Jurkat, Clone E6-1 (cell line): ENCODE results near the gene NFU1. TPM values are rescaled to one million over a fixed set of nuclear protein-coding genes. Genes with fewer than 3 reads are reported as not detected.

Source experiments
- DNase-seq: peaks from one replicate; pipeline ENCODE4 v3.0.0-alpha.2; 2011; ENCODE audit warnings: low read depth, low spot score
- H3K4me3 ChIP-seq: 2 replicates; pipeline ENCODE4 v1.5.1; 2011; ENCODE audit warnings: mild to moderate bottlenecking, low read length, control low read depth, moderate library complexity
- polyA plus RNA-seq: library from polyadenylated mRNA; unstranded; fragments of >200 nt; gene quantifications from one replicate; pipeline ENCODE4 v1.2.1, GENCODE V29; 2012; ENCODE audit warnings: missing spikeins; ENCODE audit not compliant: insufficient read length, insufficient read depth

NFU1 gene
- 26.5 TPM for polyA plus RNA-seq

DNA sequence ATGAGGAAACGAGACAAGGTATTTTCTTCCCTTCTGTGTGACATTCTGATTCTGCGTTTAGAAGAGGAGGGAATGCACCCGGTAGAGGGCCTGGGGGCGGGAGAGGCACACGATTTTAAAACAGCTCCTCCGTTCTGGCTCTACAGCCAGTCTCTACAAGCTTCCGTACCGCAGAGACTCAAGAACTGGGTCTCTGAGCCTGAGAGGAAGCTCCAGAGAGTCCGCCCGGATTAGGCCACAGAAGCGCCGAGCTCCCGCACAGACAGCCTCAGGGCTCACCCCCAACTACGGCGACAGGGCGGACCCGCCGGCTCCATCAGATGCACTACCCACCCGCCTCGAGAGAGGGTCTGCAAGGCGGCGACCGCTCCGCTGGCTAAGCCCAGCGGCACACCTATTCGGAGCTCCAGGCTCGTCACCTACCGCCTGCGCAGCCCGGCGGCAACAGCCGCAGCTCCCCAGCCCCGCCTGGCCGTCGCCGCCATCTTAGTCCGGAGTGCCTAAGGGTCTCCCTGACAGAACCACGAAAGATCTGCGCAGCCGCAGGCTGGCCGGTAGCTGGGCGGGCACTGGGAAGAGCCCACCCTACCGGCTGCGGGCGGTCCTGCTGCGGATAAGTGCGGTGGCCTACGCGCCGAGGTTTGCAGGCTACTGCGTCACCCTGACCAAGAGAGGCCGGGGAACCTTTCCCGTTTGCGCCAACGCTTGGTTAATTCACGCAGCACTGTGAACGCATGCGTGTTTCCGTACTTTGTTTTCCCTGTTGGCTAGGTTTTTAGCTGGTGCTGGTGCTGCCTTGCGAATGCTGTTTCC, at the start of gene NFU1:
Gene NFU1 (minus strand): TSS at position 498 of the 813 bp plus-strand sequence. CDS start 13 bp downstream, at position 485.
- H3K4me3 ChIP-seq = peak within 1 kb of the TSS; percentile 87
- DNase-seq = peak; percentile 82

DNA sequence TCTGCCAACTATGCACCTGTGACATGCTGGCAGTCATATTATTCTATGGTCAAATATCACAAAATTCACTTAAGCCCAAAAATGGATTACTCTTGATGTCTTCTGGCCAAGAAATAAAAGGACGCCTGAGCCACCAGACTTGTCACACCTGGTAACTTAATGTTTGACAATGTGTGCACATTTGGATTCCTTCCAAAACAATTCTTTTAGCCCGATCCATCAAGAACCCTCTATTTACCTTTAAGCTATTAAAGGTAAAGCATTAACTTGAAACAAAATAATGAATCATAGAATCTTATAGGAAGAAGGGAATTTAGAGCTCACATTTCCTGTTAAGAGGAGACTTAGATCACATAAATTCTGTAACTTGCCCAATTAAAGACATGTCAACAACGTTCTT, 46.5 kb upstream of the NFU1 start:
- DNase-seq = no peak
- no peak overlapping the region for H3K4me3 ChIP-seq

DNA sequence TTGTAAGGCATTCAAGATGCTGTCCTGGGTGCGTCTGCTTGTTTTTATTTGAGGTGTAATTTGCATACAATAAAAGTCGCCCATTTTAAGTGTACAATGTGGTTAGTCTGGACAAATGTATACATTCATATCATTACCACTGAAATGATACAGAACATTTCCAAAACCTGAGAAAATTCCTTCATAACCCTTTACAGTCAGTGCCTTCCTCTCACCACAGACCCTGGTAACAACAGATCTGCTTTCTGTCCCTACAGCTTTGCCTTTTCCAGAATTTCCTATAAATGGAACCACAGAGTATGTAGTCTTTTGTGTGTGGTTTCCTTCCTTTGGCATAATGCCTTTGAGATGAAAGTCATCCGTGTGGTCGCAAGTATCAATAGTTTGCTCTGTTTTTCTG, 45.8 kb upstream of the NFU1 start:
- no peak overlapping the region for H3K4me3 ChIP-seq
- no peak for DNase-seq

DNA sequence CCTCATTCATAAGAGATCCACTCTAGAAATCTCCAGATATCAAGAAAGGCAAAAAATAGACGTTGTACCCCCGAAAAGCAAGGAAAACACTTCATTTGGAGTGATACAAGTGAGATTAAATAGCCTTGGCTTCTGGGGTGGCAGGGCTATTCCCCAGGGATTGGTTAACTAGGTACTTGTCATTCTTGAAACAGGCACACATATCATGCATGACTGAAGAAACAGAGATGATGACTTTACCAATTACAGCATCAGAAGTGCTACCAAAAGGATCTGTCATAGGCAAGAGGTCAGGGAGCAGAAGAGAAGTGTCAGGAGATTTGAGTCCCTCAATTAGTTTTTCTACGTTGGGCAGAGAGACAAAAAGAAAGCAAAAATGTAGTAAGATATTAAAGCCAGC, 45.2 kb upstream of the NFU1 start:
- no peak for DNase-seq
- H3K4me3 ChIP-seq = no peak overlapping the region

DNA sequence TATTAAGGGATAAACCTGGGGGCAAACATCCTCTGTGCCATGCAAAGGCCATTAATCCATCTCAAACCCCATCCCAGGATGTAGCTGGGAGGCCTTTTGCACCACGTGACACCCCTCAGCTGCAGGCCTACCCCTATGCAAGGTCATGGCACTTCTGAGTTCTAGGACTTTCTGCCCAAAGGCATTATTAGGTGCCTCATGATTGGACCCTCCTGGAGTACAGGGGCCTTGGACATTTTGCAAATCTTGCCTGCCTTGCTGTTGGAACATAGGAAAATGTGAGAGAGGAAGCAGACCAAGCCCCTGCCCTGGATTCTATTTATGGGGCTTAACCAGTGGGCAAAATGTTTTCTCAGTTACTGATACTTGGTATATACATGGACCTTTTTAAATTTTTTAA, 44.2 kb upstream of the NFU1 start:
- DNase-seq = no peak
- H3K4me3 ChIP-seq = no peak overlapping the region

DNA sequence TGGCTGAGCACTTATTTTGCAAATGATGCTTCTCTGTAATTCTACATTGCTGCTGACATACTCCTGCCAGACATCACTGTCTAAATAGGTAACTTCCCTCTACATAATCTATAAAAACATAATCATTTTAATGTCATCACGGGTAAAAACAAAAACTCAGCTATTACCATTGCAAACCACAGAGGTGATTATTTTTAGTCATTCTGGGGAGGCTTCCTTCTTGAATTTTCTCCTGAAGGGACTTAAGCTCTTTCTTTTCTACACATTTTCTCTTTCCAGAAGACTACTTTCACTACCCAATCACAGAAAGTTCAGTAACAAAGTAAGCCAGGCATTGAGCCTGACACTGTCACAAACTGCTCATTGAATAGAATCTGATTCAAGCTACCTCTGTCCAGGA, 40.4 kb upstream of the NFU1 start:
- DNase-seq = no peak
- H3K4me3 ChIP-seq = no peak overlapping the region

DNA sequence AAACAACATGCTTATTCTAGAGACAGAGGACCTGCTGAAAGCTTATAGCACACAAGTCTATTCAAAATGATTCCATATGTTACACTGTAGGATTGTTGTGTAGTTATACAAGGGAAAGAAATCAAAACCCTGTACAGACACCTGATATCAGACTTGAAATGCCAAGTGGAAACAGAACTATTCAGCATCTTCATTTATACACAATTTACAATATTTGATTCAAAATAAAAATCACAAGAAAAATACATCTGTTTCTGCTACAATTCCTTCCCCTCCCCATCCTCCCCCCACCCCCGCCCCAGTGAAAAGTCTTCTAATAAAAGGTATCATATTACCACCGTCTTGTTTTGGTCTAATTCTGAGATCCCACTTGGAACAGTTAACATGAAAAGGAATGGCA, 37.5 kb upstream of the NFU1 start:
- no peak for DNase-seq
- H3K4me3 ChIP-seq = no peak overlapping the region

DNA sequence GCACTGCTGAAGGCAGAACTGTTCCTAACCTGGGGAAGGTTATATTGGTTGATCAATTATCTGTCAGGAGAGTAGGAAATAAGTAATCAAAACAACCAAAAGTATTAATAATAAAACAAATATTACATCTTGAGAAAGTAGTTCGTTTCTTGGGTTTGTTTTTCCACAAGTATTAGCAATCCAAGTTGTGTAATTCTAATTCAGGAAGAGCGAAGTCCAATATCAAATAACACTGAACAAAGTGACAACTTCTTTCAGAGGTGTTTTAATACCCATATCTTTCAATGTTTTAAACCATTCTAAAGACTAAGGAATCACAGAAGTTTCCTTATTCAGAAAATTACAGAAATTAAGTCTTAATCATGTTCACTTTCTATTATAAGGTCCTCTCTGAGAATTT, 34.6 kb upstream of the NFU1 start:
- no peak overlapping the region for H3K4me3 ChIP-seq
- DNase-seq = no peak

DNA sequence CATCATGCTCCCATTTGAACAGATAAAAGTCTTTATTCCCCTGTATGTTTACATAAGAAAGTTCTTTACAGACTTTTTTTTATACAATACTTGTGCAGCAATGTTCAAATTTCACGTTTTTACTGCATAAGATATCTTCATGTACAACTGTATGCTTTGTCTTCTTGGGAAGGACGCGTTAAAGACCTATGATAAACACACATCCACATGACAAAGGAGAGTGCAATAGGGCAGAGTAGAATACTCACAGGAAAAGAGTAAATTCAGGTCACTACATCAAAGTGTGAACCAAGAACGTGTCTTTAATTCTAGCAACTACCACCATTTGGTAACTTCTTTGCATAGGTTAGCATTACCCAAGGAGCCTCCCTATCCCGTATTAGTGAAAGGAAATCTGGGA, 33.7 kb upstream of the NFU1 start:
- no peak overlapping the region for H3K4me3 ChIP-seq
- DNase-seq = no peak

DNA sequence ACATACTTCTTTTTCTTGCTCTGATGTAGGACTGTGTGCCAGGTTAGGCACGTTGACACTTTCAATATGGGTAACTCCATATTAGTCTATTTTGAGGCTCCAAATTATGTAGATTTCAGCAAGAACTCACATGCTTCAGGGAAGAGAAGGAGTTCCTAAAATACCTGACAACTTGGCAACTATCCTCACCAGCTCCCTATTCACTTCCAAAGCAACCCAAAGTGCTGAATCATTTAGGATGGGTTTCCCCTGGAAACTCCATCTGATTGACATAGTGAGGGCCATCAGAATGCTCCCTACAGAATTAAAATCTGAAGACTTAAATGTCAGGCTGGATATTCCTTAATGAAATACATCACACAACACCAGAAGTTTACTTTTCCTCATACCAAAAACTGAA, 32.5 kb upstream of the NFU1 start:
- no peak overlapping the region for H3K4me3 ChIP-seq
- DNase-seq = no peak

DNA sequence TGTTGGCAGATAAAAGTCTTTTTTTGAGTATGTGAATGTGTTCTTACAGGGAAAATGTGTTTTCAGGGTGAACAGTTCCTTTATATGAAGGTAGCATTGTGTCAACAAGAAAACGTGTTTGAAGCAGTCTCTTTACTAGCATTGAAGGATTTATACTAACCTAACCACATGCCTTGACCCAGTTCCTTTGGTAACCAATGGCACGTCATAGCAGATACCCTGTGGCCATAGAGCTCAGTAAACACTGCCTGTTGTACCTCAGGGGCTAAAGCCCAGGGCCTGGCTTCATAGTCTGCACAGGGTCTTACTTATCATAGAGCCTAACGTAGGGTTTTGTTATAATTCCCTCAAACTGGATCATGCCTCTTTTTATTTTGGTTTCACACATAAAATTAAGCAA, 32.1 kb upstream of the NFU1 start:
- no peak overlapping the region for H3K4me3 ChIP-seq
- no peak for DNase-seq

DNA sequence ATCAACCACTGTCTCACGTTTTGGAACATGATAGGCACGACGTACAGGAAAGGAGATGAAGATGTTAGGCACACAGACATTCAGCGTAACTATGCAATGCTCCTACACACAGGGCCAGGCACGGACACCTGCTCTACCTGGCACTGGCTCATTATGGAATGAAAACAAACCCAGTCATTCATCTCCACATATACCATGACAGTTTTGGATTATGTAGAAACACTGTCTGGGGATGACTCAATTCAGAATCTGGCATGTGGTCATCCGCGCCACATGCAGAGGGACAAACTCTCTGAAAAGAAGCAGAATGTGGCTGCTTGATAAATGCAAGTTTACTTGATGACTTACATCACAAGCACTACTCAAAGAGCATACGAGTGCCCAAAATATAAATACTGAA, 29.5 kb upstream of the NFU1 start:
- no peak overlapping the region for H3K4me3 ChIP-seq
- DNase-seq = no peak

DNA sequence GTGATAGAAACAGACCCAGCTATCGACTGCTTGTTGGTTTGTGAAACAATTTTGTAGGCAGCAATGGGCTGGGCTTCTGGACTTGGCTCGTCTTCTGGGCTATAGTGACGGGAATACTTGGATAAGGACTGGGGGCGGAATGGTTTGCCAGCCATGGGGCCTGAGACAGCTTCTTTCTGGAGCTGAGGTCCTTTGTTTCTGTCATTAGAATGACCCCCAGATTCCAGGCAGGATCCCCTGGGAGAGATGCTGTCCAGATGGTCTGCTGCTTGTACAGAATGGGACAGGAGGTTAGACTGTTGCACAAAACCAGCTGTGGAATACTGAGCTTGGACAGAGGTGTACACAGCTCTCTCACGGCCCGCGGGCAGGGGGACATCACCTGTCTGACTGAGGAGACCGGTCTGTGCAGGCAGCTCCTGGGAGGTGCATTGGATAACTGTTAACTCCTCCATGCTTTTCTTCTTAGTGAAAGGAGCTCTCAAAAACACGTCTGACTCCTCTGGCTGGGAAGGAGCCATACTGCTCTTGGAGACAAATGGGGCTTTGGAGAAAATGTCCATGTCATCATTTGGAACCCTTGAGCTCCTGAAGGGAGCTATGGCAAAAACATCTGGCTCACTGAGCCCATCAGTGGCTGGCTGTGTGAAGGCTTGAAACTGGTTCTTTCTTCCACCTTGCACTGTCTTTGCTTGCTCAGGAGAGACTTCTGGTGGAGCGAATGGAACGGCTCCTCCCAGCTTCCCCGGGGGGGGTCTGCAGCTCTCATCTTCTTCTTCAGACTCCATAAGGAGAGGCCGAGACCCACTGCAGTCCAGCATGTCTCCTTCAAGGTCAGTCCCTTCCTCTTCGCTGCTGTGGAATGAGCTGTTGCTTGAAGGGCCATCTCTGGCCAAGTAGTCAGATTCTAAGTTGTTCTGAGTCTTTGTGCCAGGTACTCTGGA, 28.6 kb upstream of the NFU1 start:
- H3K4me3 ChIP-seq = no peak overlapping the region

DNA sequence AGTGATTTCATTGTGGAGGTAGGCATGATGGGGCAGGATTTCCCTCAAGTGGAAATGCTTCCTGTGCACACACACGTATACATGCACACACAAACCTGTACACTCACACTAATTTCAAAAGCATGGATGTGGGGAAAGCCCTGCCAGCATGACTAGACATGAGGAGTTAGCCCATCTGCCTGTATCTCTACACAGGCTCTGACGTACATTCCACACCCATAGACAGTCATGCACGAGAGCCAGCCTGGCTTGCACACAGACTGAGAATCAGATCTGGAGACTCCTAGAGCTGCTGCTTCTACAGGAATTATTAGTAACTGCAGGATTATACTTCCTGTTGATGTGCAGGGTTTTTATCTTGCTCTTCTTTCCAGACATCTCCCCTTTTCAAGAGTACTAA, 27.3 kb upstream of the NFU1 start:
- no peak for DNase-seq
- no peak overlapping the region for H3K4me3 ChIP-seq

More for the DNA sequence above, 28.6 kb upstream of the NFU1 start:
- no peak for DNase-seq

DNA sequence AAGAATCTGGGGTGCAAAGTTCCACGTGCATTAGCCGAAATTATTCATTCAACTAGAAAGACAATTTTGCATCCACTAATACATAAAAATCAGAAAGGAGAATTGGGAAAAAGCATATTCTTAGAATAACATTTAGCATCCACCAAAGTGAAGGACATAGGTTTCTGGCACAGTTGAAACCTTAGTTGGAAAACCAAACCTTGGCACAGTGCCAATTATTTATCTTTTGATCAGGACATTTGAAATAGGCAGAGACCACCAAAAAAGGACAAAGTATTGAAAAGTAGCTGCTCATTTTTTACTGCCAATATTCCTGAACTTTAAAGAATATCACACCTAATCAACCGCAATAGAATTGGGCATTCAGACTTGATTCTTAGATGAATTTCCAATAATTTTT, 25.5 kb upstream of the NFU1 start:
- no peak overlapping the region for H3K4me3 ChIP-seq
- no peak for DNase-seq

DNA sequence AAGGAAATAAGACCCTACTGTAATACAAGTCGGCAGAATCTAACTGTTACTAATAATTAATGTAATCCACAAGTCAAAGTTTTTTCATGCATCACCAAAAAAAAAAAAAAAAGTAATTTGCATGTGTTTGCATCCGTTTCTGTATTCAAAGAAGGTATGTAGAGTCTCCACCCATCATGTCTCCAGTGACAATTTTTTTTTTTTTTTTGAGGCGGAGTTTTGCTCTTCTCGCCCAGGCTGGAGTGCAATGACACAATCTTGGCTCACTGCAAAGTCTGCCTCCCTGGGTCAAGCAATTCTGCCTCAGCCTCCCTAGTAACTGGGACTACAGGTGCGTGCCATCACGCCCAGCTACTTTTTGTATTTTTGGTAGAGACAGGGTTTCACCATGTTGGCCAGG, 24.2 kb upstream of the NFU1 start:
- H3K4me3 ChIP-seq = no peak overlapping the region
- no peak for DNase-seq

DNA sequence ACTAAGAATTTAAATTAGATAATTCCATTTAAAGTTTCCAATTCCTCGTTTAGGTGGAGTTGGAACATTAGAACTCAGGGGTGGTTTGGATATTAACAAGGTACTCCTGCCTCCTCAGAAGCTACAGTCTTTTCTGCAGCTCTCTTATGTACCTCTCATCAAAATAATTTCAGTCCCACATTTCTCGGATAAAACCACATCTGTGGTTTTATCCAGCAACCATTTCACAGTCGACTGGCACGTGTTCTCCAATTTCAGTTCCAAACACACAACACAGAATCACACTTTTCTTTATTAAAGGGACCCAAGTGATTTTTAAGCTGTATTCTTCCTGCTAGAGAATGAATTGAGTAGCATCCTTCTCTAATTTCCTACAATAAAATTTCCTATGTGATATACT, 22.7 kb upstream of the NFU1 start:
- no peak overlapping the region for H3K4me3 ChIP-seq
- DNase-seq = no peak

DNA sequence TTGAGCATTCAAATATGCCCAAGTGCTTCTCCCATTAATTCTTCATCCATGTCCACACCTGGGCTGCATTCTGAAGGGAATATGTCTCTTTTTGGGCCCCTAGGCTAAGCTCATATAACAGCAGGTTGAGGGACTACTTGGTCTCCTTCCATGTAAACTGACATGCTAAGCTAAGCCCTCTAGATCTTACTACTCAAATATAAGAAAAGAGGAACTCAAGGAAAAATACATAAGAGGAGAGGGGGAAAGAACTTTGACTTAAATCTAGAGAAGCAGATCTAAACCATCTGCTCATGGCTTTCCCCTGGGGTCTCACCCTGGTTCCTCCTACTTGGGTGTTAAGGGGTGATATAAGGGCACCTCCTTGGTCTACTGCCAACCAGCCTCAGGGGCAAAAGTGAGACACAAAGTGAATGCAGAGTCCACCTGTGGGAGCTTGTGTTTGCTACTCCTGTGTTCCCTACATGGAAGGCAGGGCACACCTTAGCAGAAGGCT, 19.8 kb upstream of the NFU1 start:
- H3K4me3 ChIP-seq = no peak overlapping the region
- DNase-seq = no peak

DNA sequence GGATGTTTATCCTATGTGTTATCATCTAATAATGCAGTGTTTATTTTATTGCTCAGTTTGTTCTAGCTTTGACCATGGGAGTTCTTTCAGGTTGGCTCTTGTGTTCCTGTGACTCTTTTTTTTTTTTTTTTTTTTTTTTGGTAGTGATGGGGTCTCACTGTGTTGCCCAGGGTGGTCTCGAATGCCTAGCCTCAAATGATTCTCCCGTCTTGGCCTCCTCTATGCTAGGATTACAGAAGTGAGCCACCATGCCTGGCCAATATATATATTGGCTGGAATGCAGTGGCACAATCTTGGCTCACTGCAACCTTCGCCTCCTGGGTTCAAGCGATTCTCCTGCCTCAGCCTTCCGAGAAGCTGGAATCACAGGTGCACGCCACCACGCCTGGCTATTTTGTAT, 18.9 kb upstream of the NFU1 start:
- H3K4me3 ChIP-seq = no peak overlapping the region
- no peak for DNase-seq

DNA sequence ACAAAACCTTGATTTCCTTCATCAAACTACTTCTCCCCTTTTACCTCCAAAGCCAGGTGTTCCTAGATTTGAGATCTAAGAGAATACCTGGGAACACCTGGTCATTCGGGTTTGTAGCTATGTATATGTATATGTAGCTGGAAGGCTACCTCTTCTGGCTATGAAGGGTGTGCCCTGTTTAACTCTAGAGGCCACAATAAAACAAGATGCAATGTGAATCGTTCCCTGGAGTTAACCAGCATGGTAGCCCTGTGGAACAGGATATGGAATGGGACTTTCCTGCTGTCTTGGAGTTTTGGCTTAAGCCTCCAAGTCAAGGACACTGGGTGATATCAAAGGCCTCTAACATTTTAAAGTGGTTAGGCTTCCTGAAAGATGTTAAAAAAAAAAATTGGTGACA, 17.7 kb upstream of the NFU1 start:
- H3K4me3 ChIP-seq = no peak overlapping the region
- no peak for DNase-seq
